ENCODE measurements around the gene SPATA22. TPM values are rescaled to one million over a fixed set of nuclear protein-coding genes. Genes with fewer than 3 reads are reported as not detected.
"Not testable (repeated sequence)": the region's sequence is repeated elsewhere in the genome, so short reads cannot be mapped to it uniquely, and the experiment has no call there.

Gene SPATA22
- total RNA-seq, 1 donor from 2014 or later, result 0.67 TPM

- ATAC-seq; DNase-seq (ENCODE audit: low spot score); intact Hi-C loops (cut with DNase I): not testable (repeated sequence)
Measured at GRCh38 chr17:3397801-3398200, 73.8 kb downstream of the SPATA22 start.

Other genes starting within 250 kb of the SPATA22 start
- not detected for gene OR3A1, start 173.5 kb downstream of the SPATA22 start, total RNA-seq
- 0.67 TPM for gene OR3A2, start 85.5 kb downstream of the SPATA22 start, total RNA-seq
- gene OR1E1, start 73.4 kb downstream of the SPATA22 start, total RNA-seq, result not detected
- gene OR3A3, start 60.4 kb downstream of the SPATA22 start, total RNA-seq, result not detected
- not detected for gene OR1E2, start 38.0 kb downstream of the SPATA22 start, total RNA-seq
- 41.6 TPM for gene ASPA, start 4.2 kb upstream of the SPATA22 start, total RNA-seq
- gene TRPV3, start 86.0 kb upstream of the SPATA22 start, total RNA-seq, result 13.0 TPM
- gene TRPV1, start 137.6 kb upstream of the SPATA22 start, total RNA-seq, result 11.1 TPM
- gene SHPK, start 164.4 kb upstream of the SPATA22 start, total RNA-seq, result 17.7 TPM
- gene CTNS, start 164.9 kb upstream of the SPATA22 start, total RNA-seq, result 15.7 TPM
- 168 TPM for gene TAX1BP3, start 196.8 kb upstream of the SPATA22 start, total RNA-seq
- 18.4 TPM for gene EMC6, start 197.0 kb upstream of the SPATA22 start, total RNA-seq
- gene P2RX5, start 224.3 kb upstream of the SPATA22 start, total RNA-seq, result 1.8 TPM